Left lung (tissue), 10 donors: Measurements from ENCODE around the gene UBE2F. TPM values are rescaled to one million over a fixed set of nuclear protein-coding genes. Genes with fewer than 3 reads are reported as not detected.
"Not testable (repeated sequence)": the region's sequence is repeated elsewhere in the genome, so short reads cannot be mapped to it uniquely, and the experiment has no call there.

Experiments used
- ATAC-seq: fragments of 200-7000 bp; cut with Tn5 transposase; one replicate; pipeline ENCODE4 v1.9.1; 2020; ENCODE audit warnings: moderate library complexity
- DNase-seq, 4 donors: peaks; one replicate each; pipeline ENCODE4 v3.0.0-alpha.2; 2013 to 2020
- H3K27ac ChIP-seq, 2 donors: fragments of 200-600 bp; sonication (generic) in 1 of 2; one replicate each; pipeline versions ENCODE4 v1.5.0 to v1.8.0; 2020 to 2021
- H3K27me3 ChIP-seq, 2 donors: fragments of 200-600 bp; sonication (generic) in 1 of 2; one replicate each; pipeline versions ENCODE4 v1.5.0 to v1.8.0; 2020 to 2021
- H3K36me3 ChIP-seq, 2 donors: fragments of 200-600 bp; sonication (generic) in 1 of 2; one replicate each; pipeline versions ENCODE4 v1.5.0 to v1.8.0; 2020 to 2021
- H3K4me1 ChIP-seq, 2 donors: fragments of 200-600 bp; one replicate each; pipeline ENCODE4 v1.8.0; 2021
- H3K4me3 ChIP-seq, 2 donors: fragments of 200-600 bp; sonication (generic) in 1 of 2; one replicate each; pipeline versions ENCODE4 v1.5.0 to v1.8.0; 2020 to 2021; ENCODE audit warnings: mild to moderate bottlenecking in 1 of 2
- H3K9me3 ChIP-seq, 2 donors: fragments of 200-600 bp; sonication (generic) in 1 of 2; one replicate each; pipeline versions ENCODE4 v1.5.0 to v1.8.0; 2020 to 2021
- intact Hi-C, 2 donors: fragments of 100-400 bp; cut with DNase I; formaldehyde crosslinking; loops; one replicate each; pipeline versions ENCODE4 v1.11.2 to v1.14.2; 2022
- polyA plus RNA-seq, 6 donors: library from polyadenylated mRNA; unstranded; fragments of 120-200 nt; gene quantifications; one replicate each; pipeline ENCODE4 v1.2.1, GENCODE V29; 2013; ENCODE audit not compliant: insufficient read length in 6 of 6
- total RNA-seq, 2 donors: library from RNA; stranded (reverse); fragmentation: NEBNext Ultra II Directional; extraction: Animal tissue kit (Norgen Biotek cat#: 25700); gene quantifications; one replicate each; pipeline ENCODE4 v1.2.1, GENCODE V29; 2021
- TF ChIP-seq, protein P1 (sequence below), 2 donors: fragments of 200-600 bp; sonication (generic) in 1 of 2; IDR thresholded peaks; one replicate each; pipeline versions ENCODE4 v1.5.0 to v1.8.0; 2021; ENCODE audit warnings: antibody characterized with exemption in 2 of 2
- donor health status: DM: no; HTN: yes; CAD: no.
- donor health status: DM: no; HTN: no; CAD: no.

UBE2F gene
- total and polyA plus RNA-seq, 8 donors: 33.9 to 58.9 (median 34.7) TPM

DNA sequence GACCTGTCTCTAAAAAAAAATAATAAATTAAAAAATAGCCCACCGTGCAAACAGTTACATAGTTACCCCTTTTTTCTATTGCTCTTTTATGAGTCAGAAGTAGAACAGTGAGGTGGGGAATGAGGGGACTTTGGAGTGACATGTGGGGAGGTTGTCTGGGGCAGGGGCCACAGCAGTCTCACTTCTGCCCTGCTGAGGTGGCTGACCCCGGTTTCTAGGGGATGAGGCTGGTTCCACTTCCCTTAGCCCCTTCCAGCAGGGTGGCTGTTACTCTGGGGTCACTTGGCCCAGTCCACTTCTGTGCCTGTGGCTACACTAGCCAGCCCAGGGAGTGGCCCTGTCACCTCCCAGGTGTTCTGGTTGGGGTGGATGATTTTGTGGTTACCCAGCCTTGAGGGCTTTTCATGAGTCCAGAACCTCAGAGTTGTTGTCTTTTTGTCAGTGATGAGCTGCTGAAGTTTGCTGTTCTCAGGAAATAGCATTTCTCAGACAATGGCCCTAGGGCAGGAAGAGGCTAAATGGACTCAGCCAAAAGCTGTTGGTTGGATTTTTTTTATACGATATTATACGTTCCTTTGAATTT is 66.0 kb downstream of the UBE2F start:
- no peaks in the 10 kb centered on the region for H3K4me1 ChIP-seq
- H3K27ac ChIP-seq: no peak overlapping the region
- H3K4me3 ChIP-seq: no peak overlapping the region
- TF ChIP-seq, protein P1, sequence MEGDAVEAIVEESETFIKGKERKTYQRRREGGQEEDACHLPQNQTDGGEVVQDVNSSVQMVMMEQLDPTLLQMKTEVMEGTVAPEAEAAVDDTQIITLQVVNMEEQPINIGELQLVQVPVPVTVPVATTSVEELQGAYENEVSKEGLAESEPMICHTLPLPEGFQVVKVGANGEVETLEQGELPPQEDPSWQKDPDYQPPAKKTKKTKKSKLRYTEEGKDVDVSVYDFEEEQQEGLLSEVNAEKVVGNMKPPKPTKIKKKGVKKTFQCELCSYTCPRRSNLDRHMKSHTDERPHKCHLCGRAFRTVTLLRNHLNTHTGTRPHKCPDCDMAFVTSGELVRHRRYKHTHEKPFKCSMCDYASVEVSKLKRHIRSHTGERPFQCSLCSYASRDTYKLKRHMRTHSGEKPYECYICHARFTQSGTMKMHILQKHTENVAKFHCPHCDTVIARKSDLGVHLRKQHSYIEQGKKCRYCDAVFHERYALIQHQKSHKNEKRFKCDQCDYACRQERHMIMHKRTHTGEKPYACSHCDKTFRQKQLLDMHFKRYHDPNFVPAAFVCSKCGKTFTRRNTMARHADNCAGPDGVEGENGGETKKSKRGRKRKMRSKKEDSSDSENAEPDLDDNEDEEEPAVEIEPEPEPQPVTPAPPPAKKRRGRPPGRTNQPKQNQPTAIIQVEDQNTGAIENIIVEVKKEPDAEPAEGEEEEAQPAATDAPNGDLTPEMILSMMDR (IDR thresholded peaks at IDR 0.05): no peak
- H3K27me3 ChIP-seq: no peaks in the 10 kb centered on the region
- H3K36me3 ChIP-seq: peaks cover 0 to 89% of the 10 kb centered on the region in 2 donors
- H3K9me3 ChIP-seq: no peaks in the 10 kb centered on the region
- no peak for ATAC-seq
- DNase-seq: no peak
- intact Hi-C loops: no loop called here

DNA sequence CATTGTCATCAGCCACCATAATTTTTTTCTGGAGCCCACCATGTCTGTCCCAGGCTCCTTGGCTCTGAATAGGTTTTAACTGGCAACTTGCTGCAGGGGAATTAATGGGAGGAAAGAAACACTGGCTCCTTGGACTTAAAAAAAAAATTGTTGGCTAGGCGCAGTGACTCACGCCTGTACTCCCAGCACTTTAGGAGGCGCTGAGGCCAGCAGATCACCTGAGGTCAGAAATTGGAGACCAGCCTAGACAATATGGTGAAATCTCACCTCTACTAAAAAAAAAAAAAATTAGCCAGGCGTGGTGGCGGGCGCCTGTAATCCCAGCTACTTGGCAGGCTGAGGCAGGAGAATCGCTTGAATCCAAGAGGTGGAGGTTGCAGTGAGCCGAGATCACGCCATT is 67.2 kb downstream of the UBE2F start:
- H3K9me3 ChIP-seq, H3K27me3 ChIP-seq, ATAC-seq, intact Hi-C loops, DNase-seq, H3K4me3 ChIP-seq, H3K4me1 ChIP-seq, H3K27ac ChIP-seq: not testable (repeated sequence)
- peaks cover 0 to 96% of the 10 kb centered on the region in 2 donors for H3K36me3 ChIP-seq

DNA sequence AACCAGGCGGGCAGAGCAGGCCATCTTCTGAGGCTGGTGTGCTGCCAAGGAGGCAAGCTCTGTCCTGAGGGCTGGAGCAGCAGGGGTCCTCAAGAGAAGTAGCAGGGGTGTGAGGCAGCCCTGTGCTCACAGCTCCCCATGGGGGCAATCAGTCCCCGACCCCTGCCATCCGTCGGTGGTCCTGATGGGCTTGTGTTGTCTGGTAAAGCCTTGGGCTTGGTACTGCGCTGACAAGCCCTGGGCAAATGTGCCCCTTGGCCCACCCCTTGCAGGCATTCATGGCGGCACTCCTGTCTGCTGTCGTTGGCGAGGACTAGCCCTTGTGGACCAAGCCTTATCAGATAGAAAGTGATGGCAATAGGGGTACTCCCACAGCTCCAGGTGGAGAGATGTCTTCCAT is 71.4 kb downstream of the UBE2F start:
- ATAC-seq (no peak), DNase-seq (no peak)
- peaks cover 0 to 99% of the 10 kb centered on the region in 2 donors for H3K36me3 ChIP-seq
- H3K27ac ChIP-seq: no peak overlapping the region
- intact Hi-C loops: no loop called here
- H3K4me1 ChIP-seq: no peaks in the 10 kb centered on the region
- TF ChIP-seq, protein P1 (IDR thresholded peaks at IDR 0.05): no peak
- no peak overlapping the region for H3K4me3 ChIP-seq
- no peaks in the 10 kb centered on the region for H3K27me3 ChIP-seq
- H3K9me3 ChIP-seq: no peaks in the 10 kb centered on the region

DNA sequence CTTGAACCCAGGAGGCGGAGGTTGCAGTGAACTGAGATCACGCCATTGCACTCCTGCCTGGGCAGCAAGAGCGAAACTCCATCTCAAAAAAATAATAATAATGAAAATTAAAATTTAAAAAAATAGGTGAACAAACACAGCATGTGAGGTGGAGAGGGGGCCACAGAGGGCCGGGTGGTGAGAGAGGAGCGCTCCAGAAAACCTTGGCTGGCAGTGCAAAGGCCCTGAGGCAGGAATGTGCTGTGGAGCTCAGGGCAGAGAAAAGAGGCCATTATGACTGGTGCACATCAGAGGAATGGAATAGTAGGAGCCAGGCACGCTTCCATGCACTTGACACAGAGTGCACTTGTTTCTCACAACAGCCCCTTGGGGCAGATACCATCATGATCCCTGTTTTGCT is 72.3 kb downstream of the UBE2F start:
- H3K36me3 ChIP-seq: peaks cover 0 to 100% of the 10 kb centered on the region in 2 donors
- DNase-seq (no peak), ATAC-seq (no peak)
- H3K27ac ChIP-seq: no peak overlapping the region
- intact Hi-C loops: no loop called here
- H3K4me1 ChIP-seq: no peaks in the 10 kb centered on the region
- H3K27me3 ChIP-seq: no peaks in the 10 kb centered on the region
- H3K4me3 ChIP-seq: no peak overlapping the region
- TF ChIP-seq, protein P1 (IDR thresholded peaks at IDR 0.05): no peak
- H3K9me3 ChIP-seq: no peaks in the 10 kb centered on the region

DNA sequence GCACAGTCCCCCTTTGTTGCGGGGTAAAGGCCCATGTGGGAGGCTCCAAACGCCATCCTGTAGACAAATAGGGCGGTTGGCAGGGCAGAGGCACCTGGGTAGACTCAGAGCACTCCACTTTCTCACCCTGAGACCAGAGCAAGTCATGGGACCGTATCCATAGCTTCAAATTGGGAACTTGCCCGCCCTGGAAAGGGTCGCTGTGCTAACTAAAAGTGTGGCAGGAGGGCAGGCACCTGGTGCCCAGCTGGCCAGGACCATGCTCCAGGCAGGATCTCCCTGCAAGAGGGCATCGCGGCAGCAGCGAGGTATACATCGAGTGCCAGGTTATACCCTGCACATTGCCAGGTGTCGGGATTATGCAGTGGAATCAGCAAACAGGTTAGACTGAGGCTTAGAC is 73.2 kb downstream of the UBE2F start:
- Histone ChIP-seq H3K4me3 (no peak overlapping the region), H3K9me3 (no peaks in the 10 kb centered on the region), H3K27me3 (no peaks in the 10 kb centered on the region), H3K4me1 (no peaks in the 10 kb centered on the region), H3K27ac (no peak overlapping the region), H3K36me3 (peaks cover 0 to 99% of the 10 kb centered on the region in 2 donors)
- intact Hi-C loops: no loop called here
- ATAC-seq: no peak
- DNase-seq: no peak
- TF ChIP-seq, protein P1 (IDR thresholded peaks at IDR 0.05): no peak

DNA sequence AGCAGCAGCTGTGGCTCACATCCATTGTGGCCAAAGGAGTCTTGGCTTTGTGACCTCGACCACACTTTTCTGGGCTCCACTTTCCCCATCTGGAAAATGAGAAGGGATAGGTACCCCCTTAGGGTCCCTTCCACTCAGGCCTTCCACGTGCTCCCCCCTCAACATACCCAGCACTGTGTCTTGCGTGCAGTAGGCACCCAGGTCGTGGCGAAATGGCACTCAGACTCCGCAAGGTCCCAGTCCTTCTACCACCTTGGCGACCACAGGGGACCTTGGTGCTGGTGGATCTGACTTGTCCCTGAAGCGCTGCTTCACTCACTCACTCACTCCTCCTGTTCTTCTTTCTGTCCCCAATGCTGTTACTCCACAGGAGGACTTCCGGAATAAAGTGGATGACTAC is 74.1 kb downstream of the UBE2F start:
- Histone ChIP-seq H3K4me1 (no peaks in the 10 kb centered on the region), H3K27me3 (no peaks in the 10 kb centered on the region), H3K4me3 (no peak overlapping the region), H3K27ac (no peak overlapping the region), H3K9me3 (no peaks in the 10 kb centered on the region), H3K36me3 (peaks cover 0 to 96% of the 10 kb centered on the region in 2 donors)
- ATAC-seq (no peak), DNase-seq (no peak)
- TF ChIP-seq, protein P1 (IDR thresholded peaks at IDR 0.05): no peak
- intact Hi-C loops: no loop called here
